ENCODE measurements around the gene SLC6A6. TPM values are rescaled to one million over a fixed set of nuclear protein-coding genes. Genes with fewer than 3 reads are reported as not detected.
A peak's percentile ranks its signal among the peaks of the same experiment; 100 is the strongest.

The SLC6A6 gene
- total RNA-seq, 1 experiment from 2014 or later, result 72.6 TPM

DNA sequence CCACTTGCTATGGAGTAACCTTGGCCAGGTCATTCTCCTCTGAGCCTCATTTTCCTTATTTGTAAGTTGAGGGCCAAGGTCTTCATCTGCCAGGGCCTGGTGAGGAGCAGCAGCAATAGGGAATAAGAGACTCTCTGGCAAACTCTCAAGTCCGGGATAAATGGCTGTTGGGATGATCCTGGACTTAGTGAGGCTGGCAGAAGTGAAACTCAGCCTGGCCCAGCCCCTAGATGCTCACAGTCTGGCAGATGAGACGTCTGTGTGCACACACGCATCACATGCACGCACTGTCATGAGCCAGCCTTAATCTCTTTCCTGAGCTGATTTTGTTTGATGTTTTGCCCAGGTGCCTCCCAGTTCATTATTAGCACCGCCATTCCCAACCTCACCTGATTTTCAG lies 26.8 kb downstream of the SLC6A6 start:
- Histone ChIP-seq H3K27ac (ENCODE audit: insufficient read length, low read depth, low read length) (no peak overlapping the region), H3K27me3 (ENCODE audit: insufficient read depth, low read length) (no peaks in the 10 kb centered on the region), H3K18ac (ENCODE audit: insufficient read length, low read depth, low read length) (no peak overlapping the region), H3K79me2 (ENCODE audit: insufficient read depth, low read length) (0 out of 2 replicates have a peak, but pooled peaks cover 4% of the 10 kb centered on the region), H3T11ph (ENCODE audit: low read length) (no peak overlapping the region), H3K23ac (ENCODE audit: insufficient read length, low read depth, low read length) (no peak overlapping the region), H3K23me2 (ENCODE audit: insufficient read length, low read depth, low read length, poor library complexity, severe bottlenecking) (peaks cover 3% of the 10 kb centered on the region), H2BK5ac (ENCODE audit: insufficient read length, low read length) (no peak overlapping the region), H3K9ac (ENCODE audit: extremely low read depth, insufficient read length, low read length) (no peak overlapping the region), H4K91ac (ENCODE audit: insufficient read length, low read depth, low read length) (no peak overlapping the region), H2BK20ac (ENCODE audit: low read depth, low read length, poor library complexity, severe bottlenecking) (no peak overlapping the region), H2AK5ac (ENCODE audit: insufficient read length, low read length) (no peak overlapping the region), H2BK15ac (ENCODE audit: low read depth, low read length) (no peak overlapping the region), H3K4me2 (ENCODE audit: insufficient read depth, insufficient read length, low read length) (no peak overlapping the region), H2BK120ac (ENCODE audit: low read depth, low read length, poor library complexity, severe bottlenecking) (no peak overlapping the region), H2BK12ac (ENCODE audit: insufficient read length, low read depth, low read length) (no peak overlapping the region), H3K9me3 (ENCODE audit: control insufficient read depth, low read depth, low read length) (no peaks in the 10 kb centered on the region), H3K14ac (ENCODE audit: insufficient read depth, low read length) (no peak overlapping the region), H3K4me1 (ENCODE audit: insufficient read depth, low read length) (peaks cover 2% of the 10 kb centered on the region; the same call in 1 of the 2 replicates), H3K4ac (ENCODE audit: low read depth, low read length) (no peak overlapping the region), H2AFZ (ENCODE audit: low read length) (no peak overlapping the region), H4K20me1 (ENCODE audit: control insufficient read depth, insufficient read depth, insufficient read length) (no peaks in the 10 kb centered on the region), H4K8ac (replicated peaks; ENCODE audit: insufficient read length, low read depth, low read length) (no peak overlapping the region), H3K56ac (ENCODE audit: insufficient read length, low read depth, low read length) (no peak overlapping the region), H3K79me1 (ENCODE audit: insufficient read depth, low read depth, low read length, poor library complexity, severe bottlenecking) (peaks cover 14% of the 10 kb centered on the region), H4K5ac (ENCODE audit: insufficient read length, low read depth, low read length) (no peak overlapping the region)
- Mint-ChIP-seq H3K27ac (peak overlapping the region in 2 of 3 experiments; percentile 36 to 61; a peak in 2 of 7 replicates), H3K36me3 (ENCODE audit: insufficient read depth in 1 of 3, low read depth in 3 of 3) (no peaks in the 10 kb centered on the region; a peak in 2 of 7 replicates), H3K4me3 (no peak overlapping the region), H3K9me3 (no peaks in the 10 kb centered on the region), H3K27me3 (ENCODE audit: low read depth) (no peaks in the 10 kb centered on the region; the same call in 1 of the 2 replicates), H3K4me1 (peaks cover 41 to 43% of the 10 kb centered on the region in 2 experiments)
- TF ChIP-seq, protein P1, sequence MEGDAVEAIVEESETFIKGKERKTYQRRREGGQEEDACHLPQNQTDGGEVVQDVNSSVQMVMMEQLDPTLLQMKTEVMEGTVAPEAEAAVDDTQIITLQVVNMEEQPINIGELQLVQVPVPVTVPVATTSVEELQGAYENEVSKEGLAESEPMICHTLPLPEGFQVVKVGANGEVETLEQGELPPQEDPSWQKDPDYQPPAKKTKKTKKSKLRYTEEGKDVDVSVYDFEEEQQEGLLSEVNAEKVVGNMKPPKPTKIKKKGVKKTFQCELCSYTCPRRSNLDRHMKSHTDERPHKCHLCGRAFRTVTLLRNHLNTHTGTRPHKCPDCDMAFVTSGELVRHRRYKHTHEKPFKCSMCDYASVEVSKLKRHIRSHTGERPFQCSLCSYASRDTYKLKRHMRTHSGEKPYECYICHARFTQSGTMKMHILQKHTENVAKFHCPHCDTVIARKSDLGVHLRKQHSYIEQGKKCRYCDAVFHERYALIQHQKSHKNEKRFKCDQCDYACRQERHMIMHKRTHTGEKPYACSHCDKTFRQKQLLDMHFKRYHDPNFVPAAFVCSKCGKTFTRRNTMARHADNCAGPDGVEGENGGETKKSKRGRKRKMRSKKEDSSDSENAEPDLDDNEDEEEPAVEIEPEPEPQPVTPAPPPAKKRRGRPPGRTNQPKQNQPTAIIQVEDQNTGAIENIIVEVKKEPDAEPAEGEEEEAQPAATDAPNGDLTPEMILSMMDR (conservative IDR thresholded peaks at IDR 0.05), result no peak
- DNase-seq, result no peak
- no CpG with 5 or more reads among the region's 5 CpGs for WGBS (ENCODE audit: extremely low coverage, insufficient read length, low lambda C conversion rate)

Measured in H9 (cell line).